RWPE1 (cell line): ENCODE results near the gene TMPRSS6.

Source experiments
- CTCF ChIA-PET: fragments of 350-600 bp; sonication (Branson Sonifier 250); formaldehyde crosslinking; extraction: SDS; loops from one replicate; lab custom pipeline; 2021; lab: Yijun Ruan, JAX
- POLR2A ChIA-PET: fragments of 400-600 bp; formaldehyde crosslinking; extraction: SDS; loops from one replicate; lab custom pipeline; 2020; ENCODE audit warnings: antibody characterized with exemption; ENCODE audit not compliant: low non-redundant PET; lab: Yijun Ruan, JAX
- DNase-seq: peaks from one replicate; pipeline ENCODE4 v3.0.0; 2012; ENCODE audit warnings: low spot score
- H3K27ac ChIP-seq: fragments of 450-650 bp; 2 replicates; pipeline ENCODE4 v1.5.1; 2017
- TF ChIP-seq, protein P1 (sequence below): fragments of 450-650 bp; conservative IDR thresholded peaks from 2 replicates; pipeline ENCODE4 v1.5.1; 2017; ENCODE audit warnings: low read depth, mild to moderate bottlenecking

The TMPRSS6 gene

DNA sequence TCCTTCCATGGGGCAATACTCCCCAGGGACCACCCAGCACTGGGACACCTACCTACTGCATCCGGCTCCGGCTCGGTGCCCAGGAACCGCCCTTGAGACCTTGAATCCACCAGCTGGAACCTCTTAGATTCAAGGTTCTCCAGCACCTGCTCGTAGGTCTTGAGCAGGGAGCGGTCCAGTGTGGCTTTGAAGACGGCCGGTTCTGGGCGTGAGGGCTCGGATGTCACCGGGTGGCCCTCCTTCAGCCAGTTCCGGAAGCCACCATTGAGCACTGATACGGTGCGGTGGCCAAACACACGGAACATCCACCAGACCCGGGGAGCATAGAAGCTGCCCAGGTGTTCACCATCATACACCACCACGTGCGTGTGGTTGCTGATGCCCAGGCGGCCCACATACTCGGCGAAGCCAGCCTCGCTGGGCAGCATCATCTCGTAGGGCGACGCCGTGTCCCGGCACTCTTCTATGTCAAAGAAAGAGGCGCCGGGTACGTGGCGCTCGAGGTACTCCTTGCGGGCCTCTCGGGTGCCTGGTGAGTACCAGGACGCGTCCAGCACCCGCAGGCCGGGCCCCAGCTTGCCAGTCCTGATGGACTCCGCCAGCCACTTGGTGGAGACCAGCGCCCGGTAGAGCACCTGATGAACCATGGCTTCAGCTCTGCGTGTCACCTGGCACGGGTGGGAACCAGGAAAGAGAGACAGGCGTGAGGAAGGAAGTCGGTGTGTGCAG, 91.3 kb downstream of the TMPRSS6 start:
- POLR2A ChIA-PET, result no interaction called here
- TF ChIP-seq, protein P1, sequence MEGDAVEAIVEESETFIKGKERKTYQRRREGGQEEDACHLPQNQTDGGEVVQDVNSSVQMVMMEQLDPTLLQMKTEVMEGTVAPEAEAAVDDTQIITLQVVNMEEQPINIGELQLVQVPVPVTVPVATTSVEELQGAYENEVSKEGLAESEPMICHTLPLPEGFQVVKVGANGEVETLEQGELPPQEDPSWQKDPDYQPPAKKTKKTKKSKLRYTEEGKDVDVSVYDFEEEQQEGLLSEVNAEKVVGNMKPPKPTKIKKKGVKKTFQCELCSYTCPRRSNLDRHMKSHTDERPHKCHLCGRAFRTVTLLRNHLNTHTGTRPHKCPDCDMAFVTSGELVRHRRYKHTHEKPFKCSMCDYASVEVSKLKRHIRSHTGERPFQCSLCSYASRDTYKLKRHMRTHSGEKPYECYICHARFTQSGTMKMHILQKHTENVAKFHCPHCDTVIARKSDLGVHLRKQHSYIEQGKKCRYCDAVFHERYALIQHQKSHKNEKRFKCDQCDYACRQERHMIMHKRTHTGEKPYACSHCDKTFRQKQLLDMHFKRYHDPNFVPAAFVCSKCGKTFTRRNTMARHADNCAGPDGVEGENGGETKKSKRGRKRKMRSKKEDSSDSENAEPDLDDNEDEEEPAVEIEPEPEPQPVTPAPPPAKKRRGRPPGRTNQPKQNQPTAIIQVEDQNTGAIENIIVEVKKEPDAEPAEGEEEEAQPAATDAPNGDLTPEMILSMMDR, result no peak
- CTCF ChIA-PET, result interaction anchor here (0.6 kb wide), 1 partner anchor 11 kb away, joined by 3 read pairs; no protein-coding TSS in a partner anchor
- DNase-seq, result no peak
- peak overlapping the region; percentile 88 for H3K27ac ChIP-seq

GRCh38 chr22:37017356-37017755, 92.2 kb downstream of the TMPRSS6 start:
- TF ChIP-seq, protein P1, result no peak
- ChIA-PET CTCF (interaction anchor here (0.9 kb wide), 1 partner anchor 27 kb away, joined by 3 read pairs; no protein-coding TSS in a partner anchor), POLR2A (interaction anchor here (0.7 kb wide), 1 partner anchor 223 kb away, joined by 10 read pairs; no protein-coding TSS in a partner anchor)

GRCh38 chr22:37016134-37016910, 93.2 kb downstream of the TMPRSS6 start:
- CTCF ChIA-PET, result interaction anchor here (0.7 to 0.9 kb wide), 2 partner anchors 27 to 28 kb away, joined by 3 read pairs; no protein-coding TSS in a partner anchor

More at GRCh38 chr22:37017356-37017755, 92.2 kb downstream of the TMPRSS6 start:
- H3K27ac ChIP-seq, result peak overlapping the region; percentile 88
- no peak for DNase-seq

GRCh38 chr22:37015587-37015878, 94.0 kb downstream of the TMPRSS6 start:
- no peak for DNase-seq
- POLR2A ChIA-PET, result no interaction called here
- TF ChIP-seq, protein P1, result no peak
- CTCF ChIA-PET, result interaction anchor here (0.7 kb wide), 1 partner anchor 28 kb away, joined by 3 read pairs; no protein-coding TSS in a partner anchor
- H3K27ac ChIP-seq, result no peak overlapping the region

More at GRCh38 chr22:37016134-37016910, 93.2 kb downstream of the TMPRSS6 start:
- POLR2A ChIA-PET, result no interaction called here
- TF ChIP-seq, protein P1, result no peak
- DNase-seq, result no peak
- peak overlapping the region; percentile 88 for H3K27ac ChIP-seq
